DND-41 (cell line): ENCODE data around the gene TTBK2.

ENCODE experiments used
- EZH2 ChIP-seq: IDR thresholded peaks from 3 replicates; pipeline ENCODE4 v1.6.1; 2012; ENCODE audit warnings: borderline replicate concordance, low read depth, mild to moderate bottlenecking, moderate library complexity, low read length, inconsistent platforms; ENCODE audit not compliant: severe bottlenecking
- TF ChIP-seq, protein P1 (sequence below): IDR thresholded peaks from 2 replicates; pipeline ENCODE4 v1.5.1; 2012; ENCODE audit warnings: borderline replicate concordance, low read length, moderate library complexity, mild to moderate bottlenecking; ENCODE audit not compliant: poor library complexity, severe bottlenecking; ENCODE audit errors: extremely low read depth

DNA sequence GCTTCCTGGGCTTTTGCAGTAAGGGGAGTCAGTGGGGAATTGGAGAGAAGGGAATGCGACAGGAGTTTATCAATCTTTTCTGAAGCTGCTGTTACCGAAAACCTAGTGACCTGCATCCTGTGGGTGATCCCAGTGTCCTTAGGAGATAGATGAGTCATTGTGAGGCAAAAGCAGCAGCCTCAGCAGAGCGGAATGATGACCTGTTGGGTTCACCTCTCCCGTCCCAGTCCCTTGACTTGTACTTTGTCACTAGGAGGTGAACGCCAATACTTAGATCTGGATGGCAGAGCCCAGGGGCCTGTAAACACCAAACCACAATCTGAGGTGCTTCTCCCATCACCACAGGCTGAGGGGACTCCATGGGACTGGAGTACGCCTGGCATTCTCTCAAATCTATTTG is 201.5 kb downstream of the TTBK2 start:
- TF ChIP-seq, protein P1, sequence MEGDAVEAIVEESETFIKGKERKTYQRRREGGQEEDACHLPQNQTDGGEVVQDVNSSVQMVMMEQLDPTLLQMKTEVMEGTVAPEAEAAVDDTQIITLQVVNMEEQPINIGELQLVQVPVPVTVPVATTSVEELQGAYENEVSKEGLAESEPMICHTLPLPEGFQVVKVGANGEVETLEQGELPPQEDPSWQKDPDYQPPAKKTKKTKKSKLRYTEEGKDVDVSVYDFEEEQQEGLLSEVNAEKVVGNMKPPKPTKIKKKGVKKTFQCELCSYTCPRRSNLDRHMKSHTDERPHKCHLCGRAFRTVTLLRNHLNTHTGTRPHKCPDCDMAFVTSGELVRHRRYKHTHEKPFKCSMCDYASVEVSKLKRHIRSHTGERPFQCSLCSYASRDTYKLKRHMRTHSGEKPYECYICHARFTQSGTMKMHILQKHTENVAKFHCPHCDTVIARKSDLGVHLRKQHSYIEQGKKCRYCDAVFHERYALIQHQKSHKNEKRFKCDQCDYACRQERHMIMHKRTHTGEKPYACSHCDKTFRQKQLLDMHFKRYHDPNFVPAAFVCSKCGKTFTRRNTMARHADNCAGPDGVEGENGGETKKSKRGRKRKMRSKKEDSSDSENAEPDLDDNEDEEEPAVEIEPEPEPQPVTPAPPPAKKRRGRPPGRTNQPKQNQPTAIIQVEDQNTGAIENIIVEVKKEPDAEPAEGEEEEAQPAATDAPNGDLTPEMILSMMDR = no peak
- no peak for TF ChIP-seq EZH2
